Measurements from ENCODE around the gene SPIRE1.

DNA sequence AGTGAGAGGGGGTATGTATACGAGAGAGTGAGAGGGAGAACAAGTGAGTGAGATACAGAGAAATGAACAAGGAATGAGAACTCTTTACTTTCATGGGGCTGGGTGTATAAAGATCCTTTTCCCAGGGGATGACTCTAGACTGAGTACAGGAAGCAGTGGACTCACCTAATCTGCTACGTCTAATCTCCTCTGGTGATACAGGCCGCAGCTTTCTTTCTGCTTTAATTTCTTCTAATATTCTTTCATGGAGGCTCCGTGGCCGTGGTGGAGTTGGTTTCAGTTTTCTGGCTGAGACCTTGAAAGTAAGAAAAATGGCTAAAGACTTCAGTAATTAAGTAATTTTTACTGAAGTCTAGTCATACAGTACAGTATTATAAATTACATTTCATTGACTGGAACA, 165.0 kb downstream of the SPIRE1 start:
- TF ChIP-seq CSDC2 (CRISPR knock-in tag; IDR thresholded peaks at IDR 0.05) (no peak), ZNF70 (CRISPR knock-in tag; IDR thresholded peaks at IDR 0.05) (no peak), OSR1 (CRISPR knock-in tag; IDR thresholded peaks at IDR 0.05) (no peak)
